Epithelial cell of proximal tubule (primary cell): Measurements from ENCODE around the gene STYXL1. TPM values are rescaled to one million over a fixed set of nuclear protein-coding genes. Genes with fewer than 3 reads are reported as not detected.

ENCODE experiments used
- DNase-seq: peaks from one replicate; pipeline ENCODE4 v3.0.0-alpha.2; 2011; ENCODE audit warnings: low read depth
- H3K4me3 ChIP-seq: 2 replicates; pipeline ENCODE4 v1.5.1; 2011; ENCODE audit warnings: low read depth, mild to moderate bottlenecking, low read length
- CTCF ChIP-seq: conservative IDR thresholded peaks from 2 replicates; pipeline ENCODE4 v1.5.1; 2012; ENCODE audit warnings: low read depth, mild to moderate bottlenecking, low read length
- total RNA-seq: library from RNA; depleted of rRNA; stranded (reverse); fragments of >200 nt; gene quantifications from 2 replicates; pipeline ENCODE4 v1.2.3, GENCODE V29; 2015

STYXL1 gene
- total RNA-seq, 1 donor from 2014 or later: 78.0 TPM

- DNase-seq: no peak
Observed at GRCh38 chr7:75971309-75971960, 76.4 kb downstream of the STYXL1 start.

GRCh38 chr7:75969704-75970498 lies 77.9 kb downstream of the STYXL1 start:
- no peak for TF ChIP-seq CTCF
- DNase-seq: no peak
- no peak overlapping the region for H3K4me3 ChIP-seq

More at GRCh38 chr7:75971309-75971960, 76.4 kb downstream of the STYXL1 start:
- no peak overlapping the region for H3K4me3 ChIP-seq
- no peak for TF ChIP-seq CTCF

GRCh38 chr7:75969182-75969581 lies 78.6 kb downstream of the STYXL1 start:
- no peak for TF ChIP-seq CTCF
- DNase-seq: no peak
- no peak overlapping the region for H3K4me3 ChIP-seq

GRCh38 chr7:75968561-75969001 lies 79.2 kb downstream of the STYXL1 start:
- no peak for DNase-seq
- TF ChIP-seq CTCF: no peak
- H3K4me3 ChIP-seq: no peak overlapping the region

GRCh38 chr7:75968012-75968411 lies 79.8 kb downstream of the STYXL1 start:
- no peak for DNase-seq
- TF ChIP-seq CTCF: no peak
- H3K4me3 ChIP-seq: no peak overlapping the region

GRCh38 chr7:75967487-75967997 lies 80.3 kb downstream of the STYXL1 start:
- no peak overlapping the region for H3K4me3 ChIP-seq
- no peak for TF ChIP-seq CTCF
- DNase-seq: no peak

- TF ChIP-seq CTCF: no peak
- H3K4me3 ChIP-seq: no peak overlapping the region
- no peak for DNase-seq
Observed at GRCh38 chr7:75967055-75967454, 80.7 kb downstream of the STYXL1 start.
